ENCODE data around the gene MED12L. TPM values are rescaled to one million over a fixed set of nuclear protein-coding genes. Genes with fewer than 3 reads are reported as not detected.
"Not testable (repeated sequence)": the region's sequence is repeated elsewhere in the genome, so short reads cannot be mapped to it uniquely, and the experiment has no call there.

Gene MED12L
- total RNA-seq, 3 donors from 2014 or later: 0.48 to 1.6 (median 1.6) TPM

GRCh38 chr3:151075869-151076562 lies 9.4 kb upstream of the MED12L start:
- Histone ChIP-seq H3K27ac (no peak overlapping the region), H3K4me3 (no peak overlapping the region), H3K27me3 (no peaks in the 10 kb centered on the region), H3K9me3 (no peaks in the 10 kb centered on the region), H3K36me3 (no peaks in the 10 kb centered on the region), H3K4me1 (no peaks in the 10 kb centered on the region)
- intact Hi-C loops (cut with DNase I; ENCODE audit: low total_unique reads): no loop called here
- TF ChIP-seq, protein P1, sequence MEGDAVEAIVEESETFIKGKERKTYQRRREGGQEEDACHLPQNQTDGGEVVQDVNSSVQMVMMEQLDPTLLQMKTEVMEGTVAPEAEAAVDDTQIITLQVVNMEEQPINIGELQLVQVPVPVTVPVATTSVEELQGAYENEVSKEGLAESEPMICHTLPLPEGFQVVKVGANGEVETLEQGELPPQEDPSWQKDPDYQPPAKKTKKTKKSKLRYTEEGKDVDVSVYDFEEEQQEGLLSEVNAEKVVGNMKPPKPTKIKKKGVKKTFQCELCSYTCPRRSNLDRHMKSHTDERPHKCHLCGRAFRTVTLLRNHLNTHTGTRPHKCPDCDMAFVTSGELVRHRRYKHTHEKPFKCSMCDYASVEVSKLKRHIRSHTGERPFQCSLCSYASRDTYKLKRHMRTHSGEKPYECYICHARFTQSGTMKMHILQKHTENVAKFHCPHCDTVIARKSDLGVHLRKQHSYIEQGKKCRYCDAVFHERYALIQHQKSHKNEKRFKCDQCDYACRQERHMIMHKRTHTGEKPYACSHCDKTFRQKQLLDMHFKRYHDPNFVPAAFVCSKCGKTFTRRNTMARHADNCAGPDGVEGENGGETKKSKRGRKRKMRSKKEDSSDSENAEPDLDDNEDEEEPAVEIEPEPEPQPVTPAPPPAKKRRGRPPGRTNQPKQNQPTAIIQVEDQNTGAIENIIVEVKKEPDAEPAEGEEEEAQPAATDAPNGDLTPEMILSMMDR (IDR thresholded peaks at IDR 0.05): no peak
- no peak for TF ChIP-seq POLR2A (IDR thresholded peaks at IDR 0.05)
- TF ChIP-seq POLR2AphosphoS5 (IDR thresholded peaks at IDR 0.05): no peak
- no peak for DNase-seq (ENCODE audit: low spot score in 2 of 2)

DNA sequence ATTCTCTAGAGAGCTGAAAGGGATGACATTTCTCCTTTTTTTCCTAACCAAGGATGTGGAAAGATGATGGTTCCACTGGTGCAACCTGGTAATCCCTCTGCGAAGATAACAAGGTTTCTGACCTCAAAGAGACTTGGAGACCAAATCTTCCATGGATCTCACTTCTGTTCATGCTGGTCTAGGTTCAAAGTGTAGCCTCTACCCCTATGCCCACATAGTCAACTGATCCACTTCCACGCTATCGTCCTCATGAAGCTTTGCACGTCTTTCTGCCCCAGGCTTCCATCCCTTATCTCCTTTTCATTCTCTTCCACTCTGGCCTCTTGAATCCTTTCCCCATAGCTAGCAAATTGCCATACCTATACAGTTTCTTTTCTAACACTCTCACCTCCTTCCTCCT lies 8.8 kb upstream of the MED12L start:
- Histone ChIP-seq H3K36me3 (no peaks in the 10 kb centered on the region), H3K27me3 (no peaks in the 10 kb centered on the region), H3K4me3 (no peak overlapping the region), H3K27ac (no peak overlapping the region), H3K9me3 (no peaks in the 10 kb centered on the region), H3K4me1 (no peaks in the 10 kb centered on the region)
- intact Hi-C loops (cut with DNase I; ENCODE audit: low total_unique reads): no loop called here
- no peak for TF ChIP-seq POLR2AphosphoS5 (IDR thresholded peaks at IDR 0.05)
- TF ChIP-seq, protein P1 (IDR thresholded peaks at IDR 0.05): no peak
- TF ChIP-seq POLR2A (IDR thresholded peaks at IDR 0.05): no peak
- no peak for DNase-seq (ENCODE audit: low spot score in 2 of 2)

- H3K4me3 ChIP-seq; intact Hi-C loops (cut with DNase I; ENCODE audit: low total_unique reads); H3K36me3 ChIP-seq; H3K27me3 ChIP-seq; H3K9me3 ChIP-seq; H3K27ac ChIP-seq; DNase-seq (ENCODE audit: low spot score in 2 of 2); H3K4me1 ChIP-seq: not testable (repeated sequence)
Measured at GRCh38 chr3:151081082-151081481, 4.4 kb upstream of the MED12L start.

DNA sequence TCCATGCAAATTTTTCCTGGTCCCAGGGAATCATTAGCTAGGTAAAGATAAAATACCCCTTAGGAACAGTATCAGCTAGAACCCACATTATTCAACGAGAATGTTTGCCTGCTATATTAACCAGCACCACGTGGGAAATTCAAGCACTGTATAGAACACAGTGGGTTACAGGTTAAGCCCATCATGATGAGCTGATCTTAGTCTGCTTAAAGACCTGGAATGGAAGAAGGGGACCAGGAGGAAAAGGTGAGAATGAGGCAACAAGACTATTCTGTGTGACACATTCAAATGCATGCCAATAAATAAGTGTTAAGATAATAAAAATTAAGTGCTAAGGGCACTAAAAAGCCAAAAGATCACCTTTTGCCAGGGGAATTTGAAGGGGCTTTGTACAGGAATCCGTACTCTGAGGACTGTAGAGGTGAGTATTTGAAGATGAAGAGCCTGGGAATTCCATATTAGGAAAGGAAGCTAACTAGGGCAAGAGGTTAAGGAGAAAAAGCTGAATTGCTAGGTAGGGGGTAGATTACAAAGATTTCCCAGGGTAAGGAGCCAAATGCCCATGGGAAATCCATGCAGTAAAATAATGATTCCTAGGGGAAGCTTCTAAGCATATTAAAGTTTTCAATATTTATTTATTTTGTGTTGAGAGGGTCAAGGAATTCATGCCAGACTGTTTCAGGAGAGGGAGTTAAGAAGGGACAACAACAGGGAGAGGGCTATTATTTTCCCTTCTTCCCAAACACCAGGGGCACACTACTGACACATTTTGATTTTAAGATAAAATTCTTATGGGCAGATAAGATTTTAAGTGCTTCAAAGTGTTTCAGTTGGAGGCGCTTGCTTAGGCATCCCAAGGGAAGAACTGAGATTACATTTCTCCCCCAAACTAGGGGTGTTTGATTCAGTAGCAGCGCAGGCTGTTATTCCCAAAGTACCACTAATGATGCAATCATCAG lies 2.3 kb upstream of the MED12L start:
- intact Hi-C loops (cut with DNase I; ENCODE audit: low total_unique reads): no loop called here
- no peak for DNase-seq (ENCODE audit: low spot score in 2 of 2)

GRCh38 chr3:151084893-151085226 lies 604 bp upstream of the MED12L start:
- H3K27ac ChIP-seq: no peak overlapping the region
- no peaks in the 10 kb centered on the region for H3K9me3 ChIP-seq
- peak overlapping the region; percentile 57 to 74 (median 69) for H3K4me3 ChIP-seq
- H3K4me1 ChIP-seq: no peaks in the 10 kb centered on the region
- TF ChIP-seq POLR2A (IDR thresholded peaks at IDR 0.05) (no peak), POLR2AphosphoS5 (IDR thresholded peaks at IDR 0.05) (no peak)
- TF ChIP-seq, protein P1 (IDR thresholded peaks at IDR 0.05): no peak
- H3K36me3 ChIP-seq: no peaks in the 10 kb centered on the region
- DNase-seq (ENCODE audit: low spot score in 2 of 2): no peak
- H3K27me3 ChIP-seq: peaks cover 0 to 6% of the 10 kb centered on the region in 2 donors
- intact Hi-C loops (cut with DNase I; ENCODE audit: low total_unique reads): no loop called here

More for the DNA sequence above, 2.3 kb upstream of the MED12L start:
- no peaks in the 10 kb centered on the region for H3K36me3 ChIP-seq
- peaks cover 0 to 6% of the 10 kb centered on the region in 2 donors for H3K27me3 ChIP-seq
- no peak overlapping the region for H3K4me3 ChIP-seq
- H3K27ac ChIP-seq: no peak overlapping the region
- TF ChIP-seq POLR2A (IDR thresholded peaks at IDR 0.05) (no peak), POLR2AphosphoS5 (IDR thresholded peaks at IDR 0.05) (no peak)
- TF ChIP-seq, protein P1 (IDR thresholded peaks at IDR 0.05): no peak
- H3K4me1 ChIP-seq: no peaks in the 10 kb centered on the region
- no peaks in the 10 kb centered on the region for H3K9me3 ChIP-seq

Measured in breast epithelium (tissue), 4 donors.